GM15510 (cell line): ENCODE data around the gene FTL.

Experiments used
- POLR2A ChIP-seq: IDR thresholded peaks from 3 replicates; pipeline ENCODE4 v1.6.1; 2011; ENCODE audit warnings: borderline replicate concordance; ENCODE audit not compliant: insufficient read length; ENCODE audit errors: extremely low read depth

Gene FTL

GRCh38 chr19:48965040-48965805 is at the start of gene FTL:
TSS of gene FTL (plus strand) at chr19:48965309. CDS start at chr19:48965508, 199 bp downstream.
- TF ChIP-seq POLR2A, result peak; percentile 100

DNA sequence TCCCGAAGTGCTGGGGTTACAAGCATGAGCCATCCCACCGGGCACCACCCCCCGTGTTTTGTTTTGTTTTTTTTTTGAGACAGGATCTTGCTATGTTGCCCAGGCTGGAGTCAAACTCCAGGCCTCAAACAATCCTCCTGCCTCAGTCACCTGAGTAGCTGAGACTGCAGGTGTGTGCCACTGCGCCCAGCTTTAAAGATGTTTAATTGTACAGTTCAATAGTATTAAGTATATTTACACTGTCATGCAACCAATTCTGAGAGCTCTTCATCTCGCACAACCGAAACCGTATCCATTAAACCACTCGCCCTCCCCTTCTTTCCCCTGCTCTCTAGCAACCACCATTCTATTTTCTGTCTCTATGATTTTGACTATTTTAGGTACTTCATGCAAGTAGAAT is 49.4 kb upstream of the FTL start:
- TF ChIP-seq POLR2A, result no peak

DNA sequence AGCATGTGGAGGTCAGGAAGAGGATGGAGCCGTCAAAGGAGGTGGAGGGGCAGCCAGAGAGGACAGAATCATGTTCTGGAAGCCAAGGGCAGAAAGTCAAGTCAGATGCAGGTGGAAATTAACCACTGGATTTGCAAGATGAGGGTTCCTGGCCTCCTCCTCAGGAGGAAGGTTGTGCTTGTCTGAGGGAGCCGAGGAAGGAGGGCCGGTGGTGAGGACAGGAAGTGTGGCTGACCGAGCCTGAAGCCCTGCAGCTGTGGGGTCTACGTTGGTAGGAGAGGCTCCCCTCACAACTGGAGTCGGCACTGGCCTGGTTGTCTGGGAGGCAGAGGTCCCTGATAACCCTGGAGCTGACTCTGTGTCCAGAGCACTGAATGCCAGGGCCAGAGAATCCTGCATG is 47.0 kb upstream of the FTL start:
- TF ChIP-seq POLR2A, result no peak

GRCh38 chr19:48918801-48919247 is 46.3 kb upstream of the FTL start:
- TF ChIP-seq POLR2A, result no peak

- no peak for TF ChIP-seq POLR2A
These were observed 44.2 kb upstream of the FTL start for GRCh38 chr19:48920949-48921348.

DNA sequence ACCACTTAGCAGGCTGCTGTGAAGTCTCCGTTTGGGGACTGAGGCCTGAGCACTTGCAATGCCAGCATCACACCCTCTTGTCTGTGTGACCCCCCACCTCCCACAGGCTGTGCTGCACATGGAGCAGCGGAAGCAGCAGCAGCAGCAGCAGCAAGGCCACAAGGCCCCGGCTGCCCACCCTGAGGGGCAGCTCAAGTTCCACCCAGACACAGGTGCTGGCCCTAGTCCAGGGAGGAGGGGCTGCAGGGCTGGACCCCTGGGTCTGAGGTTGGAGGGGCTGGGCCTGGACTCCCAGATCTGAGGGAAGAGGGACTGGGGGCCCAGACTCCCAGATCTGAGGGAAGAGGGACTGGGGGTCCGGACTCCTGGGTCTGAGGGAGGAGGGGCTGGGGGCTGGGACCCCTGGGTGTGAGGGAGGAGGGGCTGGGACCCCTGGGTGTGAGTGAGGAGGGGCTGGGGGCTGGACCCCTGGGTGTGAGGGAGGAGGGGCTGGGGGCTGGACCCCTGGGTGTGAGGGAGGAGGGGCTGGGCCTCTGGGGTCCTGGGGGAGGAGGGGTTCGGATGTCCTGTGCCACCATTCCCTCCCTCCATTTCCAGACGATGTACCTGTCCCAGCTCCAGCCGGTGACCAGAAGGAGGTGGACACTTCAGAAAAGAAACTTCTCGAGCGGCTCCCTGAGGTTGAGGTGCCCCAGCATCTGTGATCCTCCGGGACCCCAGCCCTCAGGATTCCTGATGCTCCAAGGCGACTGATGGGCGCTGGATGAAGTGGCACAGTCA is 43.2 kb upstream of the FTL start:
- no peak for TF ChIP-seq POLR2A

DNA sequence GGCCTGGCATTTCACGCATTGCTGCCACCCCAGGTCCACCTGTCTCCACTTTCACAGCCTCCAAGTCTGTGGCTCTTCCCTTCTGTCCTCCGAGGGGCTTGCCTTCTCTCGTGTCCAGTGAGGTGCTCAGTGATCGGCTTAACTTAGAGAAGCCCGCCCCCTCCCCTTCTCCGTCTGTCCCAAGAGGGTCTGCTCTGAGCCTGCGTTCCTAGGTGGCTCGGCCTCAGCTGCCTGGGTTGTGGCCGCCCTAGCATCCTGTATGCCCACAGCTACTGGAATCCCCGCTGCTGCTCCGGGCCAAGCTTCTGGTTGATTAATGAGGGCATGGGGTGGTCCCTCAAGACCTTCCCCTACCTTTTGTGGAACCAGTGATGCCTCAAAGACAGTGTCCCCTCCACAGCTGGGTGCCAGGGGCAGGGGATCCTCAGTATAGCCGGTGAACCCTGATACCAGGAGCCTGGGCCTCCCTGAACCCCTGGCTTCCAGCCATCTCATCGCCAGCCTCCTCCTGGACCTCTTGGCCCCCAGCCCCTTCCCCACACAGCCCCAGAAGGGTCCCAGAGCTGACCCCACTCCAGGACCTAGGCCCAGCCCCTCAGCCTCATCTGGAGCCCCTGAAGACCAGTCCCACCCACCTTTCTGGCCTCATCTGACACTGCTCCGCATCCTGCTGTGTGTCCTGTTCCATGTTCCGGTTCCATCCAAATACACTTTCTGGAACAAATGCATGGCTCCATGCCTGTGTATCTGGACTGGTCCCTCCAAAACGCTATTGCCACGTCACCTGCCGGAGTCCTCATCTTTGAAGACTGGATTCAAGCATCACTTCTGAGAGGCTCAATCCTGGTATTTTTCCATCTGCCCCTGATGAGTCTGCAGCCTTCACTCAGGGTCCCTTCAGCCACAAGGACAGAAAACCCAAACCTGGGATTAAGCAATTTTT is 42.3 kb upstream of the FTL start:
- TF ChIP-seq POLR2A, result no peak

DNA sequence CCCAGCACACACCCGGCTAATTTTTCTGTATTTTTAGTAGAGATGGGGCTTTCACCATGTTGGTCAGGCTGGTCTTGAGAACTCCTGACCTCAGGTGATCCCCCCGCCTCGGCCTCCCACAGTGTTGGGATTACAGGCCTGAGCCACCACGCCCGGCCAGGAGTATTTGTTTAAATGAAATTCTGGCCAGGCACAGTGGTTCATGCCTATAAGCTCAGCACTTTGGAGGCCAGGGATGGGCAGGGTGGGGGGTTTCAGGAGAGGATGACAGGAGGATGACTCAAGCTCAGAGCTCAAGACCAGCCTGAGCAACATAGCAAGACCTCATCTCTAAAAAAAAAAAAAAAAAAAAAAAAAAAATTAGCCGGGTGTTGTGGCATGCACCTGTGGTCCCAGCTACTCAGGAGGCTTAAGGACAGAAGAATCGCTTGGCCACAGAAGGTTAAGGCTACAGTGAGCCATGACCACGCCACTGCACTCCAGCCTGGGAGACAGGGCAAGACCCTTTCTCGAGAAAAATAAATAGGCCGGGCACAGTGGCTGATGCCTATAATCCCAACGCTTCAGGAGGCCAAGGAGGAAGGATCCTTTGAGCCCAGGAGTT is 39.8 kb upstream of the FTL start:
- no peak for TF ChIP-seq POLR2A

- TF ChIP-seq POLR2A, result no peak
These were observed 38.2 kb upstream of the FTL start for GRCh38 chr19:48926909-48927308.

DNA sequence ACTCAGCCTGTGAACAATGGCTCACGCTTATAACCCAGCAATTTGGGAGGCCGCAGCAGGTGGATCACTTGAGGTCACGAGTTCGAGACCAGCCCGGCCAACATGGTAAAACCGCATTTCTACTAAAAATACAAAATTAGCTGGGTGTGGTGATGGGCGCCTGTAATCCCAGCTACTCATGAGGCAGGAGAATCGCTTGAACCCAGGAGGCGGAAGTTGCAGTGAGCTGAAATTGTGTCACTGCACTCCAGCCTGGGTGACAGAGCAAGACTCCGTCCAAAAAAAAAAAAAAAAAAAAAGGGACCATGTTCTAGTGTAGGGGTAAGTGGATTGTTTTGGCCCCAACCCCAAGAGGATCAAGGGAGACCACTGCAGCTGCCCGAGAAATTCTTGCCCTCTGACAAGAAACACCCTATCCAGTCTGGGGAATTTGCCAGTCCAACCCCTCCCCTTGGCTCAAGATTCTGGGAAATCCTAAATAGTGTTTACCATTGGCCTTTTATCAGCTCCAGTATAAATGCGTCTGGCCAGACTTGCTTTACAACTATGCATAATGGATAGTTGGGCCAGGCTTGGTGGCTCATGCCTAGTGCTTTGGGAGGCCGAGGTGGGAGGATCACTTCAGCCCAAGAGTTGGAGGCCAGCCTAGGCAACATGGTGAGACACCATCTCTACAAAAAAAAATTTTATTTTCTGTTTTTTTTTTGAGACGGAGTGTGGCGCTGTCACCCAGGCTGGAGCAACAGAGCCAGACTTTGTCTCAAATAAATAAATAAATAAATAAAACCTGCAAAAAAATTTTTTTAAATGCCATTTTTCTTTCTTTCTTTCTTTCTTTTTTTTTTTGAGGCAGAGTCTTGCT is 36.7 kb upstream of the FTL start:
- TF ChIP-seq POLR2A, result no peak

DNA sequence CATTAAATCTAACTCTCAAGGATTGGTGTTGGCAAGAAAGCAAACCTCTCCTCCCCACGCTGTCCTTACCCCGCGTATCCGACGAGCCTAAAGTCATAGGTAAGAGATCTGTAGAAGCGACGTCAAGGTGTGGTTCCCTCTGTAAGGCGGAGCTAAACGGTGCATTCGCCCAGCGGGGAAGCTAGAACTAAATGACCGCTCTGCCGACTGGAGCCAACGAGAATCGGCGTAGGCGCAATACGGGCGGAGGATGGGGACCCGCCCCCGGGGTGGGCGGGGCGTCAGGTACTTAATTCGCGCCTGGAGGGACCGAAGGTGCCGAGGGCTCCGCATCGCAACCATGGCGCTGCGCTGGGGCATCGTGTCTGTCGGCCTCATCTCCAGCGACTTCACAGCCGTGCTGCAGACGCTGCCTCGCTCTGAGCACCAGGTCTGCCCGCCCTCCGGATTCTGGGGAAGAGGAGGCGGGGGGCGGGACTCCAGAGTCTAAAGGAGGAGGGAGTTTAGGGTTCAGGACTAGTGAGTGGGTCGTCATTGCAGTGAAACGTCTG is 31.7 kb upstream of the FTL start, which contains the start of gene DHDH:
DHDH (plus strand) TSS at position 318 of the 551 bp plus-strand sequence; CDS start at position 341, 23 bp downstream.
- TF ChIP-seq POLR2A, result no peak

GRCh38 chr19:48934837-48935236 is 30.3 kb upstream of the FTL start:
- no peak for TF ChIP-seq POLR2A

DNA sequence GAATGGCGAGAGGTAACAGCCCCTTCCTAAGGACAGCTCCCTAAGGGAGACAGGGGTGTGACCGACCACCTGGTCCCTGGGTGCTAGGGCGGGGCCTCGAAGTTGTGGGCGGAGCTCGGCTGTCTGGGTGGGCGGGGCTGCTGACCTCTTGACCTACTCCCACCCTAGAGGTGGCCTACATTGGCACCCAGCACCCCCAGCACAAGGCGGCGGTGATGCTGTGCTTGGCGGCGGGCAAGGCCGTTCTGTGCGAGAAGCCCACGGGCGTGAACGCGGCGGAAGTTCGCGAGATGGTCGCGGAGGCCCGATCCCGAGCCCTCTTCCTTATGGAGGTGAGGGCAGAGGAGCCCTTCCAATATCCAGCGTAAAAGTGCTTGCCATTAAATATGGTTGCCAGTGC is 29.2 kb upstream of the FTL start:
- no peak for TF ChIP-seq POLR2A
